ENCODE results near the gene ATP6V1G2. TPM values are rescaled to one million over a fixed set of nuclear protein-coding genes. Genes with fewer than 3 reads are reported as not detected.

Gene ATP6V1G2
- total and polyA plus RNA-seq, 2 of the 8 experiments (the other 6 are each of a cell fraction or from before 2014, with no cell fraction given), result 3.0 to 5.7 TPM

DNA sequence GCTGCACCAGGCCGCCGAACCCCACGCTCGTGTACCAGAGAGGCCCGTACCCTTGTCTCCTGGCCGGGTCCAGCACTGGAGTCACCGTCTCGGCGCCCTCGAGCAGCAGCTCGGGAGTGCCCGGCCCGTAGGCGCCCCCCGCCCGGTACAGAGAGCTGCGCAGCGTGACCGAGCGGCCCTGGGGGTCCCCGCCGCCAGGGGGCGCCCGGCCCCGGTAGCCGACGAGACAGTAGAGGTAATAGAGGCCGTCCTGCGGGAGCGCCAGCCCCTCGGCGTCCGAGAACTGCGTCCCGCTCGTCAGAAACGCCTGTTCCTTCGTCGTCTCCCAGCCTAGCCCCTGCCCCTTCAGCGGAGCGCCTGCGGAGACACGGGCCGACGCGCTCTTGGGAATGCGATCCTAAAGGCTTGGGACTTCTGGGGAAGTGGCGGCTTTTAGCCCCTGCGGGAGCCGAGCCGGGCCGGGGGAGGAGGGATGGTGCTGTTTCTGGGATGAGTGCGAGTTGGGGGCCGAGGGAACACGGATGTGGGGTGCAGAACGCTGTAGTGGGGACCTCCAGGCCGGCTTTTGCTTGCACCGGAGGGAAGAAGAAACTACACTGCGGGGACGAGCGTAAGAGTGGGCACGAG, 34.5 kb upstream of the ATP6V1G2 start (continued):
- TF ChIP-seq RAD21 (IDR thresholded peaks at IDR 0.05 in 1 of 2, conservative IDR thresholded peaks at IDR 0.05 in 1 of 2; ENCODE audit: low read depth in 2 of 2, low read length in 2 of 2) (peak; percentile 39 to 66), GABPA (IDR thresholded peaks at IDR 0.05; ENCODE audit: borderline replicate concordance, insufficient read depth, low read length) (no peak), ZNF274 (IDR thresholded peaks at IDR 0.05; ENCODE audit: borderline replicate concordance, extremely low read depth, low read length) (no peak), POU5F1 (IDR thresholded peaks at IDR 0.05; ENCODE audit: low read depth, low read length) (no peak), KDM5A (IDR thresholded peaks at IDR 0.05; ENCODE audit: low read length) (no peak), TAF1 (IDR thresholded peaks at IDR 0.05; ENCODE audit: low read depth, low read length) (peak; percentile 51), JUN (IDR thresholded peaks at IDR 0.05; ENCODE audit: low read depth, low read length) (no peak), RBBP5 (IDR thresholded peaks at IDR 0.05; ENCODE audit: borderline replicate concordance, low read depth, low read length) (peak; percentile 96), KDM4A (IDR thresholded peaks at IDR 0.05; ENCODE audit: low read depth, low read length, severe bottlenecking) (peak; percentile 98), TBP (IDR thresholded peaks at IDR 0.05; ENCODE audit: low read depth, low read length) (peak; percentile 61; the same call in 1 of the 2 replicates), POLR2AphosphoS5 (IDR thresholded peaks at IDR 0.05; ENCODE audit: low read depth, low read length) (0 out of 2 replicates have a peak, but pooled peaks have one; percentile 34), SIX5 (IDR thresholded peaks at IDR 0.05; ENCODE audit: low read depth, low read length) (no peak), HDAC6 (IDR thresholded peaks at IDR 0.05; ENCODE audit: low read depth, low read length) (no peak), RNF2 (IDR thresholded peaks at IDR 0.05; ENCODE audit: borderline replicate concordance, low read depth, low read length, missing control alignments, poor library complexity, severe bottlenecking) (no peak), CBX5 (IDR thresholded peaks at IDR 0.05; ENCODE audit: low read depth, low read length) (no peak), TEAD4 (IDR thresholded peaks at IDR 0.05; ENCODE audit: low read depth, low read length) (no peak)
- TF ChIP-seq, protein P1, sequence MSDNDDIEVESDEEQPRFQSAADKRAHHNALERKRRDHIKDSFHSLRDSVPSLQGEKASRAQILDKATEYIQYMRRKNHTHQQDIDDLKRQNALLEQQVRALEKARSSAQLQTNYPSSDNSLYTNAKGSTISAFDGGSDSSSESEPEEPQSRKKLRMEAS (IDR thresholded peaks at IDR 0.05), result peak; percentile 75

All from H1 (cell line).